ENCODE results near the gene BRF1.

Gene BRF1

DNA sequence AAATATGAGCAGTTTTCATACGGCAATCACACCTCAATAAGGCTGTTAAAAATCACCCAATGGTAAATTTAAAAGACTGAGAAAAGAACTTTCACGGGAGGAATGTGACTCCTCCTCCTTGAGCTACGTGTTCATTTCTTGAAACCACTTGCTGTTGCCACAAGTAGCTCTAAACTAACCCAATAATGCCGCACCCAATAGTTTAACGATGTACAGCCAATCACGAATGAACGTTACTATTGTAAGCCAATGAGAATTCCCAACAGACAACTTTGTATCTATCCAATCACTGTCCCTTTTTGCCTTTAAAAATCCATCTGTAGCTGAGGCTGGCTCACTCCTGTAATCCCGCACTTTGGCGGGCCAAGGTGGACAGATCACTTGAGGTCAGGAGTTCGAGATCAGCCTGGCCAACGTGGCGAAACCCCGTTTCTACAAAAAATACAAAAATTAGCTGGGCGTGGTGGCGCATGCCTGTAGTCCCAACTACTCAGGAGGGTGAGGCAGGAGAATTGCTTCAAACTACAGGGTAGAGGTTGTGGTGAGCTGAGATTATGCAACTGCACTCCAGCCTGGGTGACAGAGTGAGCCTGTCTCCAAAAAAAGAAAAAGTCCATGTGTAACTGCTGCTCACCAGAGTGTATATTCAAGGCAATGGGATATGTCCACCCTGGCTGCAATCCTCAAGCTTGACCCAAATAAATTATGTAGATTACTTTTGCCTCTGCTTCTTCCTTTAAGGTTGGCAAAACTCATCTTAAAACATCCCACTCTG, 76.8 kb downstream of the BRF1 start:
- no peak for DNase-seq

DNA sequence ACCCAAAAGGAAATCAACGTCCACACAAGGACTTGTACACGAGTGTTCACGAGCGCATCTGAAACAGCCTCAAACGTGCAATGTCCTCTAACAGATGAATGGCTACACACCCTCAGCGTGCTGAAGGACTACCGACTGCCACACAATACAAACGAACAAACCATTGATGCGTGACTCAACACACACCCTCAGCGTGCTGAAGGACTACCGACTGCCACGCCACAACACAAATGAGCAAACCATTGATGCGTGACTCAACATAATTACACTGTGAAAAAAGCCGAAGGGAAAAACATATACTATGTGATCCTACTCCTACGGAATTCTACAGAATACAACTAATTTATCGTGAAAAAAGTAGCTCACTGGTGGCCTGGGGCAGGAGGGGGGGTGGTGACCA, 77.5 kb downstream of the BRF1 start:
- no peak for DNase-seq

DNA sequence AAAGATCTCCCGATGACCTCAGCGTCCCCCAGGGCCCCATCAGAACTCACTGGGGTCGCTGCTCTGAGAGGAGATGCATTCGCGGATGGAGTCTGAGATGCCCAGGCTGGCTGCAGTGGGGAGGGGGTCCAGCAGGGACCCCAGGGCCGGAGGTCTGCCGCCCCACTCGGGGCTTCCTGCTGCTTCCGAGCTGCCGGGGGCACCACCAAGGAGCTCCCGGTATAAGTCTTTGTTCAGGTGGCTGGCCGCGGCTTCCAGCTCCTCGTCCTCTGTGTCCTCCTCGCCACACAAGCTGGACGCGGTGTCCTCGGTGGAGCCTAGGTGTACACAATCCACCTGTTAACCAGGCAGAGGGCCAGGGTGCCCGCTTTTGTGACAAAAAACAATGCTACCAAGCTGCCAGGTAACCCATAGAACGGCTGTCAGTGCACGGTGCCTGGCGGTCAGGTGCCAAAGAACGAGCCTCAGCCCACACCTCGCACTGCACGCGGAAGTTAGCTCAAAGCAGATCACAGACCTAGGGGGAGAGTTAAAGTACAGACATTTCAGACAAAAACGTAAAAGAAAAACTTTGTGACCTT, 79.1 kb downstream of the BRF1 start:
- DNase-seq: no peak

DNA sequence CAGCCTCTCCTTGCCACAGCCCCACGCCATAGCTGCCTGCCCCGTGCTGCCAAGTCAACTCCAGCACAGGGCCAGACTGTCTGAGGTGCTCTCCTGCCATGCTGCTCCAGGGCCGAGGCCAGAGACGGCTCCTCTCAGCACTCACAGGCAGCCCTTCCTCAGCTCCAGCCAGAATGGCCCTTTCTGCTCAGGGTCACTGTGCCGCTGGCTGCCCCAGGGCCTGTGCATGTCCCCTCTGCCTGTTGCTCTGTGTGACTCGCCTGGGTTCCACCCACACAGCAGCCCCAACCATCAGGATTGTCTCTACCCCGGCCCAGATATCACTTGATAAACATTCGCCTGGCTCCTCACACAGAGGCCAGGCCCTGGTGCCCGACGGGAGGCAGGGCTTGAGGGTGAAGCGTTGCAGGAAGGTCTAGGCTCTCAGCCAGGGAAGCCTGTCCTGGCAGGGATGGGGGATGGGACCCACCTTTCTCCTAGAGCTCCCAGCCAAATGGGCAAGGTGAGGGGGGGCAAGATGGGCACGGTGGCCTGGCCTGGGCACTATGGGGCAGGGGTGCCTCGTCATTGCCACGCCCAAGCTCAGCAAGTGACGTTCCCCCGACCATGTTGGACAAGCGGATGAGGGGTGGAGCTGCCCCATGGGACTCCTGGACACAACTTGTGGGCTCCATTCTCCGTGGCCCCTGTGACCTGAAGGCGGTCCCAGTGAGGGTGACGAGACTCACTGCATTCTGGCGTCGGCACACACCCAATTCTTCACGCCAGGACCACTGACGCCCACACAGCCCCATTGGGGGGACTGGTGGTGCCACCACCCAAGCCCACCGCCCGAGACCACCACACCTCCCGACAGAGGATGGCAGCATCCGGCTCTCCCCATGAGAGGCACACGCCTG, 79.9 kb downstream of the BRF1 start:
- no peak for DNase-seq

DNA sequence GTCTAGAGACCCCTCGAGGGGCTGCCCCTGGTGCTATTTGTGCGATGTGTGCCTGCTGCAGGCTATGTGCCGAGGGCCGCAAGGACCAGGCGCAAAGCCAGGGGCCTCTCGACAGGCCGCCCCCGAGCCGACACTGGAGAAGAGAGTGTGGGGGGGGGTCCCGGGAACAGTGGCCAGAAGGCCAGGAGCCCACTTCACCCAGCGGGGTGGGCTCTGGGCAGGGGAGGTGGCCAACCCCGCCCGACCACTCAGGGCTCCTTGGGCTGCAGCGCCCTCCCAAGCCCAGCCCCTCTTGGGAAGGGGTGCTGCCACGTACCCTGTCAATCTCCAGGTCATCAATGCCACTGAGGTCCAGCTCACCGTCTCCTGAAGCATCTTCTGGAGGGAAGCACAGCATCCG, 81.0 kb downstream of the BRF1 start:
- no peak for DNase-seq

DNA sequence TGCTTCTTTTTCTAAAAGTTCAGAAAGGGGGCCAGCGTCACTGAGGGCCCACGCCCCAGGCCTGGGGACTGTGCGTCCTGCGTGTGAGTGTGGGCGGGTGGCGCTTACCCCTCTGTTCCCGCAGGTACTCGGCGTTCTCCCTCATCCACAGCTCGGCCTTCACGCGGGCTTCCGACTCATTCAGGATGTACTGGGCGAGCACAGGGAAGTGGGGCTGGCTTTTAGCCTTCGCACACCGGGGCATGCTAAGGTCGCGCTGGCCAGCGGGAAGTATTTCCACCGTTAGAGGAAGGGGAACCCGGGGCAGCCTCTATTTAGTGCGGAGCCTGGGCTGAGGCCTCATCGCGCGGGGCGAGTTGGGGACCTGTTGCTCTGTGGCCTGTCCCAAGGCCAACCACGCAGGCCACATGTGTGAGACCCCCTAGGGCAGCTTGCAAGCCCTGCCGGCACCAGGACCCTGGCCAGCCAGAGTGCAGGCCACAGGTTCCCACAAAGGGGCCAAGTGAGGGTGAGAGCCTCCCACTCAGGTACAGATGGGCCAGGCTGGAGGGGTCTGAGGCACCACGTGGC, 81.7 kb downstream of the BRF1 start:
- no peak for DNase-seq

DNA sequence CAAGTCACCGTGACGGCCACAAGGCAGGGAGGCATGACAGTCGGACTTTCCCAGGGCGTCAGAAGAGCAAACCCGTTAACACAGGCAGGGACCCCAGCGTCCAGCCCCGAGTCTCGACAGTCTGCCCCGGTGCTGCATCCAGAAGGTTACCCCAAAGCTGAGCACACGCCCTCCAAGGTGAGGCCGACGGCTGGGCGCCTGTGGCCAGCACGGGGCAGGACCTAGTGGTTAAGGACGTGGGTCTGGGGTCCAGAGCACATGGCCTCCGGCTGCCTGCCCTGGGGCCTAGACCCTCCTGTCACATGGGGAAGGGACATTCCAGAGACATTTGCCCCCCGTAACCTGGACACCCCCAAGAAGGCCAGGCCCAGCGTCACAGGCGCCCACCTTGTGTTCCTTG, 82.2 kb downstream of the BRF1 start:
- DNase-seq: no peak

DNA sequence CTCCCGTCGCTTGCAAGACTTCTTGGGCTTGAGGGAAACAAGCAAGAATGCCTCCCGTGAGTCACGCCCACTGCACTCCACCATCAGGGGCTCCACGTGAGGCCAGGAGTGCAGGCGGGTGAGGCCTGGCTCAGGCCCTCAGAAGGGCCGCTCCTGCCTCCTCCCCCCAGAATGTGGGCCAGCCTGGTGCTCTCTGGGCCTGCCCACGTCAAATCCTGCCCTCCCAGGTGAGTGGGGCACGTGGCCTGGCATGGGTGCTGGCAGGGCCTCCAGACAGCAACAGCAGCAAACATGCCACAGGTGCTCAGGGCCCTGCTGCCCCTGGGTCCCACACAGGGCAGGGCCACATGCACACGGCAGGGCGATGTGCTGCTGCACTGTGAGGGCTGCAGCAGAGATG, 83.0 kb downstream of the BRF1 start:
- no peak for DNase-seq

DNA sequence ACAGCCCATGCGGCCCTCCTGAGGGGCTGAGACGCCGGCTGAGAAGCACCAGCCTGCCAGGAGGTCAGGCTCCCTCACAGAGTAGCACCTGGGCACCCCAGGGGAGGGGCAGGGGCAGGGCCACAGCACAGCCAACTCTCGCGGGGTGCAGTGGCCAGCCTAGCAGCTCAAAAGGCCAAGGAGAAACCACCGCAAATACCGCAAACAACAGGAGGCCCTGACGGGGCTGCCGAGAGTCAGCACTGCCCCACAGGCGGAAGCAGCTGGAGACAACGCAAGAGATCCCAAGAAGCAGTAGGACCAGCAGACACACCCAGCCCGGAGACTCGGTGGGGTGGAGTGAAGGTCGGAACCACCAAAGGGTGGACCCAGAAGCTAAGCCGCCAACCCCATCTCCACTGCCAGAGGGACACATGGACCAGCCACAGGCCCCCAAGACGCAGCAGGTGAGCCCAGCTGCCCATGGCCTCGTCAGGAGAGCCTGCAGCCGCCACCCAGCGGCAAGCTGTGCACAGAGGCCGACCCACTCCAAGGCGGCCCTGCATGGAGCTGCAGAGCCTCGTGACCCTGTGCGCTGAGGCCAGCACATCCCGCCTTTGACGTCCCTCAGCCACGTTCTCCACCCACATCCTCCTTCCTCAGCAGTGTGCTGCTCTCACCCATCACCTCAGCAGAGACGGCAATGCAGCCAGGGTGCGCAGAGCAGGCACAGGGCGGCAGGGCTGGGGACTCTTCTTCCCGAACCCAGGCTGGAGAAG, 84.1 kb downstream of the BRF1 start:
- no peak for DNase-seq

DNA sequence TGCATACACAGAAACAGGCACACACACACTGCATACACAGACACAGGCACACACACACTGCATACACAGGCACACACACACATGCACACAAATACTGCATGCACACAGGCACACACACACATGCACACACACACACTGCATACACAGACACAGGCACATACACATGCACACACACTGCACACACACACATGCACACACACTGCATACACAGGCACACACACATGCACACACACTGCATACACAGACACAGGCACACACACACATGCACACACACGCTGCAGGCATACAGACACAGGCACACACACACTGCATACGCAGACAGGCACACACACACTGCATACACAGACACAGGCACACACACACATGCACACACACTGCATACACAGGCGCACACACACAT, 85.2 kb downstream of the BRF1 start:
- no peak for DNase-seq

DNA sequence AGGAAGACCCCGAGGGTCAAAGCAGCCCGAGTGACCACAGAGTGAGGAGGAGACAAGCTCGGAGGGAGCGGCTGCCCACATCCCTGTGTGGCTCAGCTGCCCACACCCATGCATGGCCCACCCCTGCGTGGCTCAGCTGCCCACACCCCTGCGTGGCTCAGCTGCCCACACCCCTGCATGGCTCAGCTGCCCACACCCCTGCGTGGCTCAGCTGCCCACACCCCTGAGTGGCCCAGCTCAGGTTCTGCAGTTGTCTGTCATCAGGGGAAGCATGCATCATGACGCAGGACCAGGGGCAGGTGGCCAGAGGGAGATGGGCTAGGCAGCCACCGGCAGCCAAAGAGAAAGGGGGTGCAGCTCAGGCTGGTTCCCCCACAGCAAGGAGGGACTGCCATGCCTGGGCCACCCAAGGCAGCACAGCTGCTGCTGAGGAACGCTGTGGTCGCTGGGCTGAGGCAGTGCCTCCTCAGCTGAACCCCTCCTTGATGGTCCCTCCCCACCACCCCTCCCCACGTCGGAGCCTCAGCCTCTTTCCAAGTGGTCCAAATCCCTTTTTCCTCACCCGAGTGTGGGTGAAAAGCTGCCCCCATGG, 86.4 kb downstream of the BRF1 start:
- no peak for DNase-seq

DNA sequence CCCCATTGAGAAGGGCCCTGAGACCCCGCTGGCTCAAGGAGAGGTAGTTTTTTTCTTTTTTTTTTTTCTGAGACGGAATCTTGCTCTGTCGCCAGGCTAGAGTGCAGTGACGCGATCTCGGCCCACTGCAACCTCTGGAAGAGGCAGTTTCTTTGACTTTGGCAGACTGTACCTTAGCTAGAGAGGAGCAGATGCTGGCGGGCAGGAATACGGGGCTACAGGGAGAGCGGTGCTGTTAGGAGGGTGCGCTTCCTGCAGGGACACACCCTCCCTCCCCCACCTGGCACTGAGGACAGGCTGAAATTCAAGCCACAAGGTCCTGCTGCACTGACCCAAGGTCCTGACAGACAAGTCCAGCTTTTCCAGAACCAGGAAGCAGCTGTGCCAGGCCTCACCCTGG, 87.4 kb downstream of the BRF1 start:
- DNase-seq: no peak

DNA sequence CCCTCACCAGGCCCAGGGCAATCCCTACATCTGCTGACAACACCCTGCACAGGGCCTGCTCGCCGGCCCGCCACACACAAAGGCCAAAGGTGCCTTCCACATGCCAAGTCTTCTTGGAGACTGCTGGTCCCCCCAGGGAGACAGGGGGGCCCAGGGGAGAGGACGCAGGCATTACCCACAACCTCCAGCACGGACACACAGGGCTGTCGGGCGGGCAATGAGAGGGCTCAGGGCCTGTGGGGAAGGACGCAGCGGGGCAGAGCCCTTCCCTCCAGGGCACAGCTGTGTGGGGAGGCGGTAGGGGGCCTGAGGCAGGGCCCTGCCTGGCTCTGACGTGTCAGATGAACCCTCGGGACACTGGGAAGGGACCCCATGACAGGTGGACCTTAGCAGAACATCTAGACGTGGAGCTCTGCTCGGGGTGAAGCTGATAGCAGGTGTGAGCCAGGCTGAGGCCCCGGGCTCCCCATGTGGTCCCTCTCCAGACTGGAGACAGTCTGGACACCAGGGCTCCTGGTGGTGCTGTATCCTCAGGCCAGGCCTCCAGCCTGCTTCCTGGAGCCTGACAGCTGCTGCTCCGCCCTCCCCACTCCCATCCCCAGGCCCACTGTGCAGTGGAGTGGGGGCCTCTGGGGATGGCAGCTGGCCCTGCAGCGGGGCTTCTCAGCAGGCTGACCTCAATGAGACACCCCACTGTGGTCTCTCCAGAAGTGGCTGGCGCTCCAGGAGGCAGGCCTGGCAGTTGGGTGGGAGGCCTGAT, 88.1 kb downstream of the BRF1 start:
- DNase-seq: no peak

DNA sequence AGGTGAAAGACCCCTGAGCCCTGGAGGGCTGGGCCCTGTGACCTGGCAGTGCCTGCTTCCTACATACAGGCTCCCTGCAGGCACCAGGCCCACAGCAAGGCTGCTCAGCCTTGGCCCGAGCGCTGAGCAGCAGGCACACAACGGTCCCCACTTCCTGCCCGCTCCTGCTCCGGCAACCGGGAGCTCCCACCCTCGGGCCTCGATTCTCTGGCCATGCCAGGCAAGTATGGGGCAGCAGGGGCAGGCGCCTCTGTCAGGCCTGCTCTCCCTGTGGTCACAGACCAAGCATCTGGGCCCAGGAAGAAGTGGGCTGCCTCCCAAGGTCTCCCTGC, 89.1 kb downstream of the BRF1 start:
- no peak for DNase-seq

DNA sequence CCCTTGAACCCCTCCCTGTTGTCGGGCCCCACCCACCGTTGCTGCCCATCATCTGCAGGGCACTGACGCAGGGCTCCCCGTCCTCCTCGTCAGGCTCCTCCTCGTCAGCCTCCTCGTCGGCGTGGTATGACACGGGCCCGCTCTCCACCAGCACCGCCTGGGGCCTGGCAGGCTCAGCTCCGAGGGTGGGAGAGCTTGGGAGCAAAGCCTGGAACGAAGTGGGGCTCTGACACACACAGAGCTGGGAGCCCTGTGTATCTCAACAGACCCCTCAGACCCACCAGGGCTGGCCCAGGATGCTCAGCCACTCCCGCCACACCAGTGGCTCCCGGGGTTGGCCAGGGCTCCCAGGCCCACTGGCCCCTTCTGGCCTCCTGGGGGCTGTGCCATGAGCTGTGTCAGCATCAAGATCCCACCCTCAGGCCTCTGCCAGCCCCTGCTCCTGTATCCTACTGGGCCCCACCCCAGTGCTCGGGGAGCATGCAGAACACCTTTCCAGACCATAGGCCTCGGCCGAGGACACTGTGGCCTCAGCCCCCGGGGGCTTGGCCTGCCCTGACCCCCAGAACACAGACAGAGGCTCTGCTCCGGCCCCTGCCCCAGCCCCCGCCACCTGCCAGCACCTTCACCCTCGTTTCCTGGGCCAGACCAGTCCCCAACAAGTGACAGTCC, 89.6 kb downstream of the BRF1 start:
- no peak for DNase-seq

DNA sequence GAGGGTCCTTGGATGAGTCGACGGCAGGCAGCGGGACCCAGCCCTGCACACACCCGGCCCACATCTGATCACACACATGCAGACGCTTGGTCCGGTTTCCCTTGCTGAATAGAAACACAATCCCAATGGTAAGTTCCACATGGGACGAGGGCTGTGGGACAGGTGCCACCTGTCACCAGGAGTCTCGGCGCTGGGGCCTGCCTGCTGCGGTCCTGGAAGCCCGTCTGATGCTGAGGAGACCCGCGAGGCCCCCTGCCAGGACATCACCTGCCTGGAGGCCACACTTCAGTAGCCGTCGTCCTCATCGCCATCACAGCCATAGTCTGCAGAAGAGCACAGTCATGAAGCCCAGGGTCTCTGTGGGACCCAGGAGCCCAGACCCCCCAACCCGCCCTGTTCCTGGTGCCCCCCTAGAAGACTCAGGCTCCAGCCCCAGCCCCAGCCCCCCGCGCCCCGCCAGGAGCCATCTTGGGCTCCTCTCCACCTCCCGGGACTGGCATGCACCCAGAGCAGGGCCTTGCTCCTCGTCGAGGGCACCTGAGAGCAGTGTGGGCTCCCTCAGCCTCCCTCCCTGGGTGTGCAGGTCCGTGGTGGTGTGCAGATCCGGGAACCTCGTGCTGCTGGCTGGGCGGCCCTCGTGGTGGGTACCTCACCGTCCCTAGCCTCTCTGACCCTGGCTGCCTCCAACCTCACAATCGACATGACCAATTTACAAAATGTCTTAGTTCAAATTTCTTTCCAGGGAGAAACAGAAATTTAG, 90.4 kb downstream of the BRF1 start:
- DNase-seq: no peak

DNA sequence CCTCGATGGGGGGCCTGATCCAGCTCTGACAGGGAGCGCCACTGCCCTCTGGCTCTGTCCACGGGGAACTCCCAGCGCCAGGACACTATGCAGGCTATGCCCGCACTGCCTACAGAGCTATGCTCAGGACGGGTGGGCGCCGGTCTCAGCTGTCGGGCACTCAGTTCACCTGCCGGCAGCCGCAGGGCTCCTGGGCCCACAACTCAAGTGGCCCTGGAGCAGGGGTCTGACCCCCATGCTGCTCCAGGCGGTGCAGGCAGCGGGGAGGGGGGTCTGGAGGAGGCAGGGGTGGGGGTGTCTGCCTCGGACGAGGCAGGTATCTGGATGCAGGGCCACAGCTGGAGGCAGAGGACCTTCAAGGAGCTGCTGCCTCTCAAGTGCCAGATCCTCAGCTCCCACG, 91.2 kb downstream of the BRF1 start:
- no peak for DNase-seq

DNA sequence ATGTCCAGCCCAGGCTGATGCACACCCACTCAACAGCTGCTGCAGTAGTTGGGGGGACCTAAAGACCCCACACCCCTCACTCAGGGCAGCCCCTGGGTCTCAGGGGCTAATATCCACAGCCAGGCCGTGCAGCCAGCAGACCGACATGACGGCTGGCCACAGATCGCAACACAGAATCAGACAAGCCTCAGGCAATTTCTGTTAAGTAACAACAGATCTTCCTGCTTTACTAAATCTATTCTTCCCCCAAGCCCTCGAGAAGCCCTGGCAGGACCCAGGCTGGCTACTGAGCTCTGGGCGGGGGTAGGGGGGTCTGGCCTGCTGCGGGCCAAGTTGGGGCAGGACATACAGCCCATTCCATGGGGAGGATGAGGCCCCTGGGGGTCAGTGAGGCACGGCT, 91.7 kb downstream of the BRF1 start:
- DNase-seq: no peak

DNA sequence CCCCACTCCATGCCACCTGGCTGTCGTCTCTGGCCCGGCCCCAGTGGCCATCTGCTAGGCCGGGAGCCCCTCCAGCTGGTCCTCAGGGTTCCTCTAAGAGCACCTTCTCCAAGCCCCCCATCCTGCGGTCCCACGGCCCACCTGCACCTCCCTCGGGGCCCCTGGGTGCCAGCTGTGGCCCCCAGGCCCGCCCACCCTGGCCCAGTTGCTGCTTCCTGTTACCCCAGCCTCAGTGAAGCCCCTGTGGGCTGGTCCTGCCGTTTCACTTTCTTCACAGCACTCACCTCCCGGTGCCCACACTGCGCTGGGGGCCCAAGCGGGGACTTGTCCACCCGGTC, 92.1 kb downstream of the BRF1 start:
- DNase-seq: no peak

DNA sequence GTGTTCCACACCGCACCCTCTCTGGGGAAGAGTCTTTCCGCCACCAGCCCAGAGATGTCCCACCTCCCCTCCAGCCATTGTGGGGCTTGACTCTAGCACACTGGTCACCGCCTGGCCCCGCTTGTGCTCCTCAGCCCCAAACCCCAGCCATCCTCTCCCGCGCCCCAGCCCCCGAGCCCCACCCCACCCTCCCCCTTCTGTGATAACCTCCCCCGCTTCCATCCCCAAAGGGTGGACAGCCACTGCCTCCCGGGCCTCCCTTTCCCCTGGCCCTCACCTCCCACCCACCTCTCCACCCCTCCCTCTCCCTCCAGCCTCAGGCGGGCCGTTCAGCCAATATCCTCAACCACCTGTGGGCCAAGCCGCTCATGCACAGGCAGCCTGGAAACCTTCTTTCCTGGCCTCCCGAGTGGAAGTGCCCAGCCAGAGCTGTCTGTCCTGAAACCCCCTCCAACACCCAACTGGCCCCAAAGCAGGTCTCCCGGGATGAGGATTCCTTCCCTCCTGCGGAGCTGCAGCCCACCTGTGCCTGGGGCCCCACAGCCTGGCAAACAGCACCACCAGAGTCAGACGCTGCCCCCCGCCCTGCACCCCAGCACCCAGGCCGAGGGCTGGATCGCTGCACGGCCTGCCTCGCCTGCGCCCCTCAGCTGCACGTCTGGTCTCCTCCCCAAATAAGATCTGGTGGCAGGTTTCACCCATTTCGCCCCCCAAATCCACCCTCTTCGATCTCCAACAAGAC, 92.6 kb downstream of the BRF1 start:
- no peak for DNase-seq

All from NCI-H226 (cell line).